NCI-H345 treated with DMSO at 0.1 percent for 48 hours (cell line): ENCODE data around the gene ZFYVE9.
"Not testable (repeated sequence)": the region's sequence is repeated elsewhere in the genome, so short reads cannot be mapped to it uniquely, and the experiment has no call there.

ENCODE experiments used
- DNase-seq: peaks from one replicate; lab custom pipeline; 2025; ENCODE audit not compliant: unreplicated experiment; lab: John Stamatoyannopoulos, UW

ZFYVE9 gene

GRCh38 chr1:52150946-52151345, 9.1 kb downstream of the ZFYVE9 start:
- no peak for DNase-seq

GRCh38 chr1:52152572-52152971, 10.7 kb downstream of the ZFYVE9 start:
- no peak for DNase-seq

- DNase-seq, result no peak
Measured at GRCh38 chr1:52153010-52153409, 11.1 kb downstream of the ZFYVE9 start.

GRCh38 chr1:52153898-52154297, 12.0 kb downstream of the ZFYVE9 start:
- no peak for DNase-seq

GRCh38 chr1:52156460-52156859, 14.6 kb downstream of the ZFYVE9 start:
- DNase-seq, result no peak

GRCh38 chr1:52157582-52157981, 15.7 kb downstream of the ZFYVE9 start:
- DNase-seq, result no peak

GRCh38 chr1:52158218-52158617, 16.3 kb downstream of the ZFYVE9 start:
- DNase-seq, result no peak

GRCh38 chr1:52159033-52159789, 17.3 kb downstream of the ZFYVE9 start:
- DNase-seq, result no peak

- DNase-seq, result no peak
Measured at GRCh38 chr1:52162947-52163346, 21.1 kb downstream of the ZFYVE9 start.

GRCh38 chr1:52164604-52165003, 22.7 kb downstream of the ZFYVE9 start:
- no peak for DNase-seq

- DNase-seq, result no peak
Measured at GRCh38 chr1:52166996-52167753, 25.3 kb downstream of the ZFYVE9 start.

GRCh38 chr1:52168373-52169080, 26.6 kb downstream of the ZFYVE9 start:
- DNase-seq, result no peak

- DNase-seq, result not testable (repeated sequence)
Measured at GRCh38 chr1:52171149-52171548, 29.3 kb downstream of the ZFYVE9 start.

- no peak for DNase-seq
Measured at GRCh38 chr1:52179073-52179472, 37.2 kb downstream of the ZFYVE9 start.

GRCh38 chr1:52180176-52180575, 38.3 kb downstream of the ZFYVE9 start:
- DNase-seq, result no peak

- not testable (repeated sequence) for DNase-seq
Measured at GRCh38 chr1:52181759-52182158, 39.9 kb downstream of the ZFYVE9 start.

GRCh38 chr1:52182328-52182727, 40.4 kb downstream of the ZFYVE9 start:
- not testable (repeated sequence) for DNase-seq

GRCh38 chr1:52182874-52183400, 41.0 kb downstream of the ZFYVE9 start:
- DNase-seq, result no peak

GRCh38 chr1:52186449-52186848, 44.6 kb downstream of the ZFYVE9 start:
- no peak for DNase-seq

- DNase-seq, result no peak
Measured at GRCh38 chr1:52189898-52190480, 48.1 kb downstream of the ZFYVE9 start.
